ENCODE data around the gene POU2F3. TPM values are rescaled to one million over a fixed set of nuclear protein-coding genes. Genes with fewer than 3 reads are reported as not detected.

POU2F3 gene
- total RNA-seq, 4 donors from 2014 or later, result 1.1 to 2.9 (median 1.5) TPM; not detected in 1

DNA sequence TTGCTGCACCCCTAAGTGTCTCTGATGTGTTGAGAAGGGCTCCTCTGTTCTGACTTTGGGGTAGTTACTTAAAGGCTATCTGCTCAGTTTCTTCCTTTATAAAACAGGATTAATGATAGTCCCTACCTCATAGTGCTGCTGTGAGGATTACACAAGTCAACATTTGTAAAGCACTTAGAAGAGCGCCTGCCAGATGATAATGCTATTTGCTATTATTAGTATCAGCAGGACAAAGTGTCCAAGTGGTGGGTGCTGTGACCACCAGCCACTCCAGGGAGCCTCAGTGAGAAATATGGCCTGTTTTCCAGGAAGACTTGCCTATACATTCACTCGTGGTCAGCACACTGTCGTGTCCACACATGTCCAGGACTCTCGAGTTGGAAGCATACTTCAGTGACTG lies 16.2 kb downstream of the POU2F3 start:
- no peak overlapping the region for H3K4me3 ChIP-seq
- H3K4me1 ChIP-seq, result peaks cover 0 to 19% (median 4%) of the 10 kb centered on the region in 3 donors
- no peaks in the 10 kb centered on the region for H3K9me3 ChIP-seq
- DNase-seq, result no peak
- intact Hi-C loops (cut with DNase I), result no loop called here
- no peak overlapping the region for H3K27ac ChIP-seq
- no peaks in the 10 kb centered on the region for H3K36me3 ChIP-seq
- TF ChIP-seq POLR2A (IDR thresholded peaks at IDR 0.05), result no peak
- TF ChIP-seq, protein P1, sequence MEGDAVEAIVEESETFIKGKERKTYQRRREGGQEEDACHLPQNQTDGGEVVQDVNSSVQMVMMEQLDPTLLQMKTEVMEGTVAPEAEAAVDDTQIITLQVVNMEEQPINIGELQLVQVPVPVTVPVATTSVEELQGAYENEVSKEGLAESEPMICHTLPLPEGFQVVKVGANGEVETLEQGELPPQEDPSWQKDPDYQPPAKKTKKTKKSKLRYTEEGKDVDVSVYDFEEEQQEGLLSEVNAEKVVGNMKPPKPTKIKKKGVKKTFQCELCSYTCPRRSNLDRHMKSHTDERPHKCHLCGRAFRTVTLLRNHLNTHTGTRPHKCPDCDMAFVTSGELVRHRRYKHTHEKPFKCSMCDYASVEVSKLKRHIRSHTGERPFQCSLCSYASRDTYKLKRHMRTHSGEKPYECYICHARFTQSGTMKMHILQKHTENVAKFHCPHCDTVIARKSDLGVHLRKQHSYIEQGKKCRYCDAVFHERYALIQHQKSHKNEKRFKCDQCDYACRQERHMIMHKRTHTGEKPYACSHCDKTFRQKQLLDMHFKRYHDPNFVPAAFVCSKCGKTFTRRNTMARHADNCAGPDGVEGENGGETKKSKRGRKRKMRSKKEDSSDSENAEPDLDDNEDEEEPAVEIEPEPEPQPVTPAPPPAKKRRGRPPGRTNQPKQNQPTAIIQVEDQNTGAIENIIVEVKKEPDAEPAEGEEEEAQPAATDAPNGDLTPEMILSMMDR (IDR thresholded peaks at IDR 0.05), result no peak
- peaks cover 0 to 64% (median 0%) of the 10 kb centered on the region in 4 donors for H3K27me3 ChIP-seq
- 30 to 67% methylated on average over 2 to 4 of the region's 4 CpGs for WGBS, 2 donors

DNA sequence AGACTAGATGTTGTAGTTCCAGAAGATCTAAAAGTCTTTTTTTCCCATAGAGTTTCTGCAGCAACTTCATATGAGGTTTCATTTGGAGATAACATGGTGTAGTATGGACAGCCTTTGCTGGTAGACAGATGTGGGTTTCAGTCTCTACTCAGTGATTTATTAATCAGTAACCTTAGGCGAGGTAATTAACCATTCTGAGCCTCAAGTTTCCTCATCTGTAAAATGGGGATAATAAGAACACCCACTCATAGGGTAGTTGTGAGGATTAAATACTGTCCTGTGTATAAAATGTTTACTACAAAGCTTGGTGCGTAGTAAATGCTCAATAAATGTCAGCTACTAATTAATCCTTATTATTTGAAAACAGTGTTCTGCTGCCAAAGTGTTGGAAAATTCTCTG lies 16.8 kb downstream of the POU2F3 start:
- H3K36me3 ChIP-seq, result no peaks in the 10 kb centered on the region
- TF ChIP-seq POLR2A (IDR thresholded peaks at IDR 0.05), result no peak
- TF ChIP-seq, protein P1 (IDR thresholded peaks at IDR 0.05), result no peak
- no peak for DNase-seq
- no peak overlapping the region for H3K4me3 ChIP-seq
- H3K27me3 ChIP-seq, result peaks cover 0 to 59% (median 0%) of the 10 kb centered on the region in 4 donors
- peaks cover 0 to 22% (median 4%) of the 10 kb centered on the region in 3 donors for H3K4me1 ChIP-seq
- intact Hi-C loops (cut with DNase I), result no loop called here
- H3K27ac ChIP-seq, result no peak overlapping the region
- WGBS, 2 donors, result 76 to 87% methylated on average over 2 of the region's 2 CpGs
- no peaks in the 10 kb centered on the region for H3K9me3 ChIP-seq

DNA sequence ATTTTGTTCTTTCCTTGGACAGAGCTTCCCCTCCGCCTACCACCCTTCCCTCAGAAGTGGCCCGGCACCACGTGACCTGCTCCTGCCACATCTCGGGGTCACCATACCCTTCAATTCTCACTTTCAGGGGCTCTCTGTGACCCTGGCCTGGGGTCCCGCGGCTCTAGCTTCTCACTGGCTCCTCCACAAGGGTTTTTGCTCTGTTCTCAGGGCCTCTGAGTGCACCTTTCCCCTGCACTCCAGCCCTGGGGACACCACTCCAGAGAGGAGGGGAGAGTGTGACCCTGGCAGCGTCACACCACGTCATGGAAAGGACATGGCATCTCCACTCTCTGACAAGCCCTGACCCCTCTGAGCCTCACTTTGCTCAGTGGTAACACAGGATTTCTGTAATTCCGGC lies 17.4 kb downstream of the POU2F3 start:
- H3K27me3 ChIP-seq, result peaks cover 0 to 57% (median 0%) of the 10 kb centered on the region in 4 donors

DNA sequence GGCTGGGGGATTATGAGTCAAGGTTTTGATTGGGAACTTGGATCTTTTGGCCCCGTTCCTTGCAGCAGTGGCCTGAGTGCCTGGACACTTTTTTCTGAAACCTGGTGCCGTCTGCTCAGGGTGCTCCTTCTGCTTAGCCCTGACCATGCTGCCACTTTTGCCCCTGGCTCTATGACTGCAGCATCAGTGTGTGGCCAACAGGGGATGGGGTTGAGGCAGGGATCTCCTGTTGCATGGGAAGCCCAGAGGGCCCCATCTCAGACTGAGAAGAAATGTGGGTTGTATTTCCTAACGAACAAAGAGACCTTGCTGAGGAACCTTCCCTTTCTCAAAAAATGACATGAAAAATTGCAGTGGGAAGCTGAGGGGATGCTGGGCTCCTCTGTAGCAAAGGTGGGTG lies 18.7 kb downstream of the POU2F3 start:
- TF ChIP-seq, protein P1 (IDR thresholded peaks at IDR 0.05), result no peak
- no peak for TF ChIP-seq POLR2A (IDR thresholded peaks at IDR 0.05)
- Histone ChIP-seq H3K36me3 (no peaks in the 10 kb centered on the region), H3K27me3 (peaks cover 0 to 50% (median 0%) of the 10 kb centered on the region in 4 donors), H3K27ac (no peak overlapping the region), H3K4me1 (peaks cover 0 to 22% (median 4%) of the 10 kb centered on the region in 3 donors), H3K4me3 (no peak overlapping the region), H3K9me3 (no peaks in the 10 kb centered on the region)
- 96% methylated on average over 3 of the region's 3 CpGs; no CpG with 5 or more reads in 1 of the 2 donors for WGBS, 2 donors
- intact Hi-C loops (cut with DNase I), result no loop called here
- DNase-seq, result no peak

More for the DNA sequence above, 17.4 kb downstream of the POU2F3 start:
- peaks cover 0 to 22% (median 4%) of the 10 kb centered on the region in 3 donors for H3K4me1 ChIP-seq
- DNase-seq, result no peak
- H3K27ac ChIP-seq, result no peak overlapping the region
- H3K36me3 ChIP-seq, result no peaks in the 10 kb centered on the region
- intact Hi-C loops (cut with DNase I), result no loop called here
- no peaks in the 10 kb centered on the region for H3K9me3 ChIP-seq
- no peak for TF ChIP-seq POLR2A (IDR thresholded peaks at IDR 0.05)
- TF ChIP-seq, protein P1 (IDR thresholded peaks at IDR 0.05), result no peak
- H3K4me3 ChIP-seq, result no peak overlapping the region
- 83 to 90% methylated on average over 6 to 7 of the region's 9 CpGs for WGBS, 2 donors

DNA sequence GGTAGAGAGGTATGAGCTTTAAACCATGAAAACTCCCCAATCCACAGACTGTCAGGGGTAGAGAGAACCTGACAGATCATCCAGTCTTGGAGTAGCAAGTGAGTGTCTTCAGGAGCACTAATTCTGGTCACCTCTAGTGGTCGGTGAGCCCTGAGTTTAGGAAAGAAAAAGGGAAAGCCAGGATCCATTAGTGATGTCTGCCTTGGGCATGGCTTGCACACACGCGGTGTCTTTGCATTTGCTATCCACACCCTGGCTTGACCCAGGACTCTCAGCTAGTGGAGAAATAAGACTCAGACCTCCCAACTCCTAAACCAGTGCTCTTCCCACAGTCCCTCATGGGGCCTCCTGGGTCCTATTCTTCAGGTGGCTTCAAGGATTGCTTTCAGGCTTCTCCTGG lies 19.3 kb downstream of the POU2F3 start:
- no peak for DNase-seq
- Histone ChIP-seq H3K4me1 (peaks cover 0 to 22% (median 4%) of the 10 kb centered on the region in 3 donors), H3K4me3 (no peak overlapping the region), H3K27ac (no peak overlapping the region), H3K36me3 (no peaks in the 10 kb centered on the region), H3K9me3 (no peaks in the 10 kb centered on the region), H3K27me3 (peaks cover 0 to 44% (median 0%) of the 10 kb centered on the region in 4 donors)
- intact Hi-C loops (cut with DNase I), result no loop called here
- 92 to 96% methylated on average over 3 of the region's 3 CpGs for WGBS, 2 donors
- TF ChIP-seq, protein P1 (IDR thresholded peaks at IDR 0.05), result no peak
- TF ChIP-seq POLR2A (IDR thresholded peaks at IDR 0.05), result no peak

Measured in esophagus squamous epithelium (tissue), 5 donors.